Natural killer cell (primary cell): ENCODE measurements around the gene BEAN1. TPM values are rescaled to one million over a fixed set of nuclear protein-coding genes. Genes with fewer than 3 reads are reported as not detected.

Experiments used
- ATAC-seq, 3 donors: fragments of 150-1000 bp in 2 of 3; fragments of 200-7000 bp in 1 of 3; cut with Tn5 transposase; 1 replicate in 1 of 3; 2 replicates in 2 of 3; pipeline ENCODE4 v1.10.0; 2021; ENCODE audit warnings: mild to moderate bottlenecking in 2 of 3, moderate library complexity in 2 of 3
- DNase-seq, 2 donors: peaks; one replicate each; pipeline versions ENCODE4 v3.0.0 to v3.0.0-alpha.2; 2013 to 2021; ENCODE audit warnings: mixed read lengths in 1 of 2
- H3K27ac ChIP-seq: one replicate; pipeline ENCODE4 v1.5.1; 2013; ENCODE audit warnings: mild to moderate bottlenecking, low read length
- H3K27me3 ChIP-seq: one replicate; pipeline ENCODE4 v1.6.1; 2013; ENCODE audit warnings: low read length; ENCODE audit not compliant: control insufficient read depth, insufficient read depth
- H3K36me3 ChIP-seq: one replicate; pipeline ENCODE4 v1.6.1; 2013; ENCODE audit warnings: low read length; ENCODE audit not compliant: control insufficient read depth, insufficient read depth
- H3K4me1 ChIP-seq: one replicate; pipeline ENCODE4 v1.6.1; 2013; ENCODE audit warnings: low read length; ENCODE audit not compliant: control insufficient read depth, insufficient read depth
- H3K4me3 ChIP-seq: one replicate; pipeline ENCODE4 v1.5.1; 2013; ENCODE audit warnings: low read length
- H3K9me3 ChIP-seq: one replicate; pipeline ENCODE4 v1.6.1; 2013; ENCODE audit warnings: low read length; ENCODE audit not compliant: control insufficient read depth, insufficient read depth
- H3K27ac Mint-ChIP-seq, 2 donors: one replicate each; pipeline ENCODE4 v1.8.0; 2022; ENCODE audit warnings: mild to moderate bottlenecking in 2 of 2, mixed read lengths in 2 of 2, moderate library complexity in 1 of 2
- H3K27me3 Mint-ChIP-seq, 2 donors: one replicate each; pipeline ENCODE4 v1.8.0; 2022; ENCODE audit warnings: low read depth in 2 of 2, mixed read lengths in 2 of 2
- H3K36me3 Mint-ChIP-seq: one replicate; pipeline ENCODE4 v1.8.0; 2022; ENCODE audit warnings: mixed read lengths
- H3K4me1 Mint-ChIP-seq, 2 donors: one replicate each; pipeline ENCODE4 v1.8.0; 2022; ENCODE audit warnings: mixed read lengths in 2 of 2
- H3K4me3 Mint-ChIP-seq: one replicate; pipeline ENCODE4 v1.8.0; 2022; ENCODE audit warnings: mild to moderate bottlenecking, moderate library complexity, mixed read lengths
- H3K9me3 Mint-ChIP-seq, 2 donors: one replicate each; pipeline ENCODE4 v1.8.0; 2022; ENCODE audit warnings: mixed read lengths in 2 of 2
- CTCF ChIP-seq: fragments of 200-600 bp; IDR thresholded peaks from one replicate; pipeline ENCODE4 v1.8.0; 2022; ENCODE audit warnings: antibody characterized with exemption
- WGBS: methylation state at CpG from one replicate; pipeline ENCODE4 v1.1.7; 2013; ENCODE audit warnings: missing lambda C conversion rate; ENCODE audit not compliant: insufficient coverage; 5-methylcytosine and 5-hydroxymethylcytosine counted together
- intact Hi-C: fragments of 100-400 bp; cut with micrococcal nuclease; formaldehyde crosslinking; loops from one replicate; pipeline ENCODE4 v1.14.2; 2022
- total RNA-seq, 4 donors: library from RNA; stranded (reverse); fragments of 120-200 nt in 1 of 4; gene quantifications; one replicate each; pipeline versions ENCODE4 v1.2.3 to v1.2.4, GENCODE V29; 2013 to 2022

The BEAN1 gene
- total RNA-seq, 3 donors from 2014 or later (not counting 1 experiment from before 2014, with no cell fraction given) = not detected

- Mint-ChIP-seq H3K9me3 (no peaks in the 10 kb centered on the region), H3K4me1 (peaks cover 15 to 34% of the 10 kb centered on the region in 2 donors), H3K27me3 (peaks cover 0 to 5% of the 10 kb centered on the region in 2 donors), H3K36me3 (no peaks in the 10 kb centered on the region), H3K27ac (peak overlapping the region in 1 of 2 donors; percentile 61), H3K4me3 (no peak overlapping the region)
- 100% methylated on average over 2 of the region's 2 CpGs for WGBS
- H3K9me3 ChIP-seq = no peaks in the 10 kb centered on the region
- no peak overlapping the region for H3K27ac ChIP-seq
- intact Hi-C loops = no loop called here
- no peaks in the 10 kb centered on the region for H3K27me3 ChIP-seq
- H3K4me1 ChIP-seq = peaks cover 33% of the 10 kb centered on the region
- H3K4me3 ChIP-seq = no peak overlapping the region
- ATAC-seq = no peak
- TF ChIP-seq CTCF = no peak
- H3K36me3 ChIP-seq = no peaks in the 10 kb centered on the region
- DNase-seq = no peak
Measured at GRCh38 chr16:66475232-66475631, 48.1 kb downstream of the BEAN1 start.

- WGBS = 73% methylated on average over 8 of the region's 8 CpGs
- Histone ChIP-seq H3K27ac (no peak overlapping the region), H3K4me3 (no peak overlapping the region), H3K36me3 (no peaks in the 10 kb centered on the region), H3K27me3 (no peaks in the 10 kb centered on the region), H3K4me1 (peaks cover 33% of the 10 kb centered on the region), H3K9me3 (no peaks in the 10 kb centered on the region)
- no peaks in the 10 kb centered on the region for H3K9me3 Mint-ChIP-seq
- no peak for TF ChIP-seq CTCF
- H3K4me1 Mint-ChIP-seq = peaks cover 15 to 34% of the 10 kb centered on the region in 2 donors
- peak overlapping the region in 1 of 2 donors; percentile 61 for H3K27ac Mint-ChIP-seq
- DNase-seq = peak in 1 of 2 donors; percentile 52
- H3K4me3 Mint-ChIP-seq = no peak overlapping the region
- peaks cover 0 to 4% of the 10 kb centered on the region in 2 donors for H3K27me3 Mint-ChIP-seq
- H3K36me3 Mint-ChIP-seq = no peaks in the 10 kb centered on the region
- intact Hi-C loops = no loop called here
- ATAC-seq = no peak
Measured at GRCh38 chr16:66476328-66477027, 49.4 kb downstream of the BEAN1 start.

GRCh38 chr16:66477028-66477515 lies 50.0 kb downstream of the BEAN1 start:
- no peaks in the 10 kb centered on the region for H3K27me3 ChIP-seq
- H3K4me3 Mint-ChIP-seq = no peak overlapping the region
- ATAC-seq (no peak), DNase-seq (no peak)
- no peaks in the 10 kb centered on the region for H3K36me3 ChIP-seq
- no peaks in the 10 kb centered on the region for H3K9me3 ChIP-seq
- no peaks in the 10 kb centered on the region for H3K36me3 Mint-ChIP-seq
- intact Hi-C loops = no loop called here
- WGBS = 100% methylated on average over 2 of the region's 2 CpGs
- no peaks in the 10 kb centered on the region for H3K9me3 Mint-ChIP-seq
- TF ChIP-seq CTCF = no peak
- H3K4me1 ChIP-seq = peaks cover 33% of the 10 kb centered on the region
- no peak overlapping the region for H3K4me3 ChIP-seq
- H3K4me1 Mint-ChIP-seq = peaks cover 15 to 34% of the 10 kb centered on the region in 2 donors
- no peak overlapping the region for H3K27ac ChIP-seq
- no peak overlapping the region for H3K27ac Mint-ChIP-seq
- peaks cover 0 to 4% of the 10 kb centered on the region in 2 donors for H3K27me3 Mint-ChIP-seq
